HPDE6-E6E7 (cell line): ENCODE data around the gene MVD.

Experiments
- DNase-seq: peaks from one replicate; pipeline ENCODE4 v3.0.0; 2011; ENCODE audit warnings: missing footprints; ENCODE audit errors: extremely low spot score

The MVD gene

DNA sequence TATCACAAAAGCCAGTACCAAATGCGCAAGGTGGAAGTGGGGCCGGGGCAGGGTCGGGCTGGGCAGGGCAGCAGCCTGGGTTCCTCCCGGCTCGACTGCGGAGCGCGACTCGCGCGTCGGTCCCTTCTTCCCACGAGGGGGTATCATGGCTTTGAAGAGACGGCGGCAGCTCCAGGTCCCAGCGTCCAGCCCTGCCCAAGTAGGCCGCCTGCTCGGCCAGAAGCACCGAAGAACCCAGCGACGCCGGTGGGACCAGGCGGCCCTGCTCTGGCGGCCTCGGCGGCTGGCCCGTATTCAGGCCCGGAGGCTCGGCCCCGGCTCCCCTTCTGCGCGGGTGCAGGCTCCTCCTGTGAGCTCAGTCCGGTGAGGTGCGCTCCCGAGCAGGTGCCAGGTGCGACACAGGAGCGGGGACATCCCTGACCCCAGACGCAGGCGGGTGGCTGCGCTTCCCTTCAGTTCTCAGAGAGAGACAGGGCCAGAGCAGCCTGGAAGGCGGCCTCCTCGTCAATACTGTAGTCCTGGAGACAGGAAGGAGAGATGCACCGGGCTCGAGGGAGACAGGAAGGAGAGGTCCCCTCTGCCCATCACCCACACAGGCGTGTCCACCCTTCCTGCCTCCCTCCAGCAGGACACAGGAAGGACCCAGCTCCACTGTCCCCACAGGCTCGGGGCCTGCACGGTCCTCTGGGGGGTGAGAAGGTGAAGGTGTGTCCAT, 34.4 kb upstream of the MVD start:
- DNase-seq, result no peak

DNA sequence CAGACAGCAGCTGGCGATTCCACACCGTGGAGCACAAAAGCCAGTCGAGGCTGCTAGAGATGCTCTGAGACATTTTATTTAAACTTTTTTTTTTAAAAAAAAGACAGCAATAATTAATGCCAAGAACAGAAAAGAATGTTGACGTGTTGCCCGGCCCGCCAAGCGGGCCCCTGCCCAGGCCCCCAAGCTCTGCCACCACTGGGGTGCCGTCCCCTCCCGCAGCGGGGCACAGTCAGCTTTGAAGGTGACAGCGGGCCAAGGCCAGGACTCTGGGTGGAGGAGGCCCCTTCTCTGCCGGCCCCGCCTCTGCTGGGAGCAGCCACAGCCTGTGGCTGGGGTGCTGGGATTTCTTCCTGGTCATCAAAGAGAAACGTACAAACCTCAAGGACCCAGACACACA, 33.5 kb upstream of the MVD start:
- no peak for DNase-seq

DNA sequence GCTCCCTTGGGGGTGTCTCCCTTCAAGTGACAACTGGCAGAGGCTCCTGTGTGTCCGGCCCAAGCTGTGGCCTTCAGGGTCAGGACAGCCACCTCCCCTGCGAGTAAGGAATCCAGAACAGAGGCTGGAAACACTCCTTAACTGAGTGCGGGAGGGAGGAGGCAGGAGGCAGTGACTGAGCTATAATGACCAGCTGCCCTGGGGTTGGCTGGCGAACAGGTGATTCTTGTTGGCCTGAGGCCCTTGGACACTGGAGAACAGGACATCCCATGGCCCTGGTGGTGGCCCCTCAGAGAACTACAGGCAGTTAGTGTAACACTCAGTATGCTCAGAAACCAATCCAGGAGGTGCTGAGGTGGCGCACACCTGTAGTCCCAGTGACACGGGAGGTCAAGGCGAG, 32.9 kb upstream of the MVD start:
- DNase-seq, result no peak

DNA sequence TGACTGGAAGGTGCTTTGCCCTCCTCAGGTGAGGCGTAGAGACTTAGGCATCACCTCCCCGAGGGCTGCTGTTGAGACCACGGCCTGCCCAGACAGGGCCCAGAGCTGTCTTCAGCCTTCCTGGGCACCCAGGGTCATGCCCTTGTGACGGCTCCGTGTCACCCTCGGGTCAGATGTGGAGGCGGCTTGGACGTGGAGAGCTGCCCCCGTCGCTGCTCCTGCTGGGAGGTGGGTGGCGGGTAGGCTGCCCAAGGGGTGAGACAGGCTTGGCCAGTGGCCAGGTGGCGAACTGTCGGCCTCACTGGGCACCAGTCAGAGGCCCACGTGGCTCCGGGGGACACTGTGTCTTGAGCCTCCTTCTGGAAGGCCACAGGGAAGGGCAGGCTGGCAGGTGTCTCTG, 32.3 kb upstream of the MVD start:
- DNase-seq, result no peak

DNA sequence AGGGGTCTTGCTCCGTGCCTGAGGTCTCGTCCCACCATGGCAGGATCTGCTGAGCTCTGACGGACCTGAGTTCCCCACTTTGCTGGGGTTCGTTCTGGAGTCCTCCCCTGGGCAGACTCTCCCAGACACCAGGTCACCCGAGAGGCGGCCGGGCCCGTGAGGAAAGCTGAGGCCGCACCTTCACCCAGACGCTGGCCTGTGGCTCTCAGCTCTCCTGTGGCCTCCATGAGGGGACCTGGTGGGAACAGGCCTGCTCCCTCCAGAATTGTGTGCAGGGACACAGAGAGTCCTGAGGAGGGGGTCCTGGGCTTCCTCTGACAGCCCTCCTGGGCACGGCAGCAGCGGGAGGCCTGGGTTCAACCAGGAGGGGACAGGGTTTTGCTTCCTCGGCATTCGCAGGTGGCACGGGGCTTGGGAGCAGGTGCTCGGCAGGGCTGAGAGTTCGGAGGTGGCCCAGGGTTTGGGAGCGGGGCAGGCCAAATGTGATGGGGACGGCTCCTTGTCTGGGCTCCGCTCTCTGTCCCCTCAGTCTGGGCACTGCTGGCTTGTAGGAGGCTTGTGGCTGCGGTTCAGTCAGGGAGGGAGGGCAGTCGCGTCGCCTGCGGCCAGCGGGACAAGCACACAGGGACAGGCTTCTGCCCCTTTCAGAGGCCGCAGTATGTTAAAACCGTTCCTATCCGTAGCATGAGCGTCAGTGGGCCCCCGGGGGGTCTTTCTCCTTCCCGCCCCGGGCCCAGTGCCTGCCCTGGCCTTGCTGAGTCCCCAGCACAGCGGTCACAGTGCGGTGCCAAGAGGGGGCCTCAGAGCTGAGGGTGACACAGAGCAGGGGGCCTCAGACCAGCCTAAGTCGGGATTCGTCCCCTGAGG, 31.6 kb upstream of the MVD start:
- no peak for DNase-seq

DNA sequence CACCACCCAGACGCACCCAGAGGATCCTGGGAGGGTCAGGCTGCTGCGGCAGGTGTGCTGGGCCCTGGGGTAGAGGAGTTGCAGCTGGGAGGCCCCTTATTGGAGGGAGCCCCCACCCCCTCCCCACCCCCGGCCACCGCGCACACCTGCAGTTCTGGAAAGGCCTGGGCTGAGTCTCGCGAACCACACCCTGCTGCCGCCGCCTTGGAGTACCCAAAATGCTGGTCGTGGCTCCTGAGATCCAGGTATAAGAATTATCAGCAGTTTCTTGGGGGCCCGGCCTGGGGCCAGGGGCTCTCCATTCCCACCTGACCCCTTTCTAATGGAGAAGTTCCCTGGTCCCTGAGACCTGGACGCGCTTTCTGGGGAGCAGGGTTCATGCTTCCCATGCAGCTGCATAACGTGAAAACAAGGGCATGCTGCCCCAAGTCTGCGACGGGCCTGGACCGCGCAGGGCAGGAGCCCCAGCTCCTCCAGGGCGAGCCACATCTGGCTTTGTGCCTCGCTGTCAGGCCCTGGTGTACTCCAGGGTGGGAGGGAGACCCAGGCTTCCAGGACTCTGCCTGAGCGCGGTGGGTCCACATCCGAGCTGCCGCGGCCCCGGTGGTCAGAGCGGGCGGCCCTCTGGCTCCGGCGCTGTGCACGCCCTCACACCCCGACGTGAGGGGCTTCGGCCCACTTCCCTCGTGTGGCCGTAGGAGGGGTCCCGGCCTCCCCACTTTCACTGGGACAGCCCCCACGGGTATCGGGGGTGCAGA, 30.7 kb upstream of the MVD start:
- DNase-seq, result no peak

DNA sequence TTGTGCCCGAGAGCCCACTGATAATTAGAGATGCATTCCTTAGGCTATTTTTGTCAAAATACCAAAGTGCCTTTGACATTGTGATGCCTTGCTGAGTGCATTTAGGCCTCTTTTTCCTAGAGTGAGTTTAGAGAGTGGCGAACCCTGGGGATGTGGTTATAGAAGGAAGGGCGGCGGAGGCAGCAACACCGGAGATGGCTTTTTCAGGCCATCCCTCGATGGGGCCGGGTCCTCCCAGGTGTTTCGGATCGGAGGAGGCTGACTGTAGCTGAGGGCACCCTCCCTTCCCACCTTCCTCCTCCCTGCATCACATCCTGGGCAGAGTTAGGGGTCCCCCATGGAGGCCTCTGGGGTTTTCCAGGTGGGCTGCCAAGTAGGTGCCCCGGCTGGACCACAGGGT, 30.0 kb upstream of the MVD start:
- DNase-seq, result no peak

DNA sequence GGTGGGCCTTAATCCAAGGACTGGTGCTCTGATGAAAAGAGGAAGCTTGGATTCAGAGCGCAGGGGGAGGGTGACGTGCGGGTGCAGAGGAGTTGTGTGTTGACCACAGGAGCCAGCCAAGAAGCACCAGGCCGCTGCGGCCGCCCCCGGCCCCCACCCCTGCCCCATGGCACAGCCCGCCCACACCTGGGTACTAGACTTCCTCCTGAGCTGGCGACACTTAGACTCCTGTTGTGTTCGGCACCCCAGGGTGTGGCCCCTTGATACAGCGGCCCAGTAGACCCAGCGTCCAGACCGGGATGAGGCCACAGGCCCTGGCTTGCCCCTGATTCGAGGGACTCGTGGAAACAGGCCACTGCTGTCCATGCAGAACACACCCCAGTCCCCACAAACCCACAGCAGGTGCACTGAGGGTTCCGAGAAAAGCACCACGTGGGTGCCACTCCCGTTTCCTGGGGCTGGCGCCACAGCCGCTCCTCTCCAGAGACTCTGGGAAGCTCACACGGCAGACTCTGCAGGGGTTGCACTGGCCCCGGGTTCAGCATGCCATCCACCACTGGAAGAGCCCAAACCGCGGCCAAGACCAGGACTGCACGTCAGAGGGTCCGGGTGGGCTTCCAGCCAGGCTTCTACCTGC, 29.2 kb upstream of the MVD start:
- DNase-seq, result no peak

DNA sequence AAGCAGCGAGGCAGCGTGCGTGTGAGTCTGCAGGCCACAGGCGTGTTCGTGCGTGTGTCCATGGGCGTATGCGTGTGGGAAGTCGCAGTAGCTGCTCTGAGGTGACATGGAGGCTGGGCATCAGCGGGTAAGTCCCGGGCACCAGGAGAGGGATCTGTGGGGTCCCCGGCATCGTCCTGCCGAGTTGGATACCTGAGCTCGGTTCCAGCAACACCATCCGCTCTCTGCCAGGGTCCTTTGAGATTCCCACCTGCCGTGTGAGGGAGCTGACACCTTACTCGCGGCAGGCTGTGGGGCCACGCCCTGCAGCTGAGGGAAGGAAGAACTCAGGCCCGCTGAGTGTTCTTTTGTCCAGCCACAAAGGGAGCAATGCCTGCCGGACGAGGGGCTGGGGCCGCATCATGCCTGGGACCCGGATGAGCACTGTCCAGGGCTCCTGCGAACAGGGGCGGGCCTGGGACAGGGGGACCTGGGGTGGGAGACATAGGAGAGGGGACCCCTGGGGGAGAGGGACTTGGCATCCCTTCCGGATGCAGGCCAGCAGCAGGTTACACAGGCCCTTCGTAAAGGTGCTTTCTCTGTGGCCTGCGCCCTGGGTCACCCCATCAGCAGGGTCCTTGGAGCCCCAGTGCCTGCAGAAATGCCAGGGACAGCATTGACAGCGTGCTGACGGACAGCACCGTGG, 28.4 kb upstream of the MVD start:
- no peak for DNase-seq

DNA sequence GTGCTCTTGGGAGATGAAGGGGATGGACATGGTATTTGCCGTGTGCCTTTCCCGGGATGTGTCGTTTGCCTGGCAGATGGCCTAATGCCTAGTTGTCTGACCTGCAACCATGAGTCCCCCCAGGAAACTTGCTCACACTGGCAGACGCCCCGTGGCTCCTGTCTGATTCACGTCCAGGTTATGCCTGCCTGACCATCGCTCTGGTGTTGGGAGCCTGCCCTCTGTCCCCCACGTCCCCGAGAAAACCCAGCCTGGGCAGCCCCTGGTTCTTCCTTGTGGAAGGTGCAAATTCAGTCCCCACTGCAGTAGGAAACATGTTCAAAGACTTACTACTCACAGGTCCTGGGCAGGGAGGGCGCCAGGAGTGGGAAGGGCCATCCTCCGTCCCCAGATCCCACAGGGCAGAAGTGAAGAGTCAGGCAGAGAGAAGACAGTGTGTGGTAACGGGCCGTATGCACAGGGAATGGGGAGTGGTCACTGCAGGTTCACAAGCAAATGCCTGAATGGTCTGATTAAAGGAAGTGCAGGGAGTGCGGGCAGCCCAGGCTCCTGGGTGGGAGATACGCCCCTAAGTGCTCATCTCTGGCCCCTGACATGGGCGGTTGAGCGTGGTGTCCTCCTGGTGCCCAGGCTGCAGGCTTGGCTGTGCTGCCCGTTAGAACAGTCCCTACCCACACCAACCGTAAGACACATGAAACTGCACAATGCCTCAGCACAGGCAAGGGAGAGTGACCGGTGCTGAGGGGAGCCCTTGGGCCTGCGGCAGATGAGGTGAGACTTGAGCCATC, 27.6 kb upstream of the MVD start:
- no peak for DNase-seq

DNA sequence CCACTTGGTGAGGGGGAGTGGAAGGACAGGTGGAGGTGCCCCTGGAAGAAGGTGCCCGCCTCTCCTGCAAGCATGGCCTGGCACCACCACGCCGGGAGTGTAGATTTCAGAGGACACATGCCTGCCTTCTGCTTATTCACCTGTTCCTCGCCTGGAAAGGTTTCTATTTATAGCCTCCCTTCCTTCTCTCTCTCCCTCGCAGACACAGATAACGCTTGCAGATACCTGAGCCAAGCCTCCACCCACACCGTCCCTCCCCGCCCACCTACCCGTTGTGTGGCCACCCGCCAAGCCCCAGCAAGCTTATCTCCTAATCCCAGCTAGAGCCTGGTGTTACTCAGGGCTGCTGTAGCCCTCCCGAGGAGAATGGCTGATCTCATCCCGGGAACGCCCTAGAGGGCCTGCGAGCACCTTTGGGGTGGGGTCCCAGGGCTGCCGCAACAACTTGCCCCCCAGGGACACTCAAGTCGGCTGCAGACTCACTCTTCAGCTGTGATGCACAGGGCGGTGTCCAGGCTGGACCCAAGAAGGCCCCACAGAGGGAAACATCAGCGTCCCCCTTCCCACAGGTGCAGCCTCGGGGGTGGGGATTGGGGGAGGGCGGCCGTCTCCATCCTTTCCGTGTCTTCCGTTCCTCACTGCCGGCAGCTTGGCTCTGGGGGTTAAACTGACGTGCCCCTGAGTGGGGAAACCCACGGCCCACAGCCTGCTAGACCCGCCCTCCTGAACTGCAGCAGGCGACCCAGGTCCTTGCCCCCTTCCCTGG, 25.3 kb upstream of the MVD start:
- no peak for DNase-seq

DNA sequence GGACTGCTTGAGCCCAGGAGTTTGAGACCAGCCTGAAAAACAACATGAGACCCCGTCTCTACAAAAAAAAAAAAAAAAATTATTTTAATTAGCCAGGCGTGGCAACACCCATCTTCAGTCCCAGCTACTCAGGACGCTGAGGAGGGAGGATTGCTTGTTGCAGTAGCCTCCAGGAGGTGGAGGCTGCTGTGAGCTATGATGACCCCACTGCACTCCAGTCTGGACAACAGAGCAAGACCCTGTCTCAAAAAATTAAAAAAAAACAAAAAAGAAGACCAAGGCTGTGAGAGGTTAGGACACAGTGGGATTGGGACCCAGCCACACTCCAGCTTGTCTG, 24.8 kb upstream of the MVD start:
- no peak for DNase-seq

DNA sequence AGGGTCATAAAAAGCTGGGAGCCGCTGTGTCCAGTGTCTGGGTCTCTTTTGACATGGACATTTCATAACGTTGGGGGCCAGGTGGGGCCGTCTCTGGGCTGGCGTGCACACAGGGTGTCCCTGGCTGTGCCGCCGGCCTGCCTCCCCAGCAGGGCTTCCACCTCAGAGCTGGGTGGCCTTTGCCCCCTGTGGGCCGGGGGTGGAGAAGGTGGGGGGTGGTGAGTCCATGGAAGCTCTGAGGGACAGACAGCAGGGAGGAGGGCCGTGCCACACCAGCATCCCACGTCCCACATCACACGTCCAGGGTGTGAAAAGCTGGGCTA, 24.3 kb upstream of the MVD start:
- no peak for DNase-seq

DNA sequence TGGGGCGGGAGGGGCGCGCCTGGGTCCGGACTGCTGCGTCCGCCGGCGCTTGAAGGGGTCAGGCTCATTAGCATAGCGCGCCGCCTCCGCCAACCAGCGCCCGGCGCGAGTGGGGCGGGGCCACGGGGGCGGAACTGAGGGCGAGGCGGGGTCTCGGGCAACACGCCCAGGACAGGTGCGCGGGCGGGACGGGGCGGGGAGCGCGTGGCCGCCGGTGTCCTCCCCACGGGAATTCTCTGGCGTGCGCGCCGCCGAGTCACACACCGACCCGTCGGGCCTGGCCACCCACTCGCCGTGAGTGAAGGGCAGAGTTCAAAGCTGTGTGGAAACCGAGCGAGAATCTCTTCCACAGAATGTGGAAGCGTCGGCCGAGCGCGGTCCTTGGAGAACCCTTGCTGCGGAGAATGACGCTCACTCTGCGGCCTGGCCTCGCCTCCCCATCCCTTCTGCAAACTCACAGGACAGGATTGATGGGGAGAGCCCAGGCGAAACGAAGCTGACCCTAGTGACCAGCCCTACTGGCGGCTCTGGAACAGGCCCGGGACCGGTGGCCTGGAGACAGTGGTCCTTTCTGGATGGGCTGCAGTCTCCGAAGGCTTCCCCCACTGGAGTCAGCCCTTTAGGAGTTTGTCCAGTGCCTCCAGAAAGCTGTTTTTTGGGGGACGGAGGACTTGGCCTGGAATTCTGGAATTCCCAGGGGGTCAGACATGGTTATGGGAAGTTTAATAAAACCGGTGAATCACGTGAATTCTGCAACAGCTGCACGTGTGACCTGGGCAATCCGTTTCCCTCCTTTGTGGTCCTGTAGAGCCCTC, 23.8 kb upstream of the MVD start, which contains the start of gene SNAI3:
SNAI3 (minus strand) TSS at position 69 of the 815 bp plus-strand sequence. CDS start 101 bp downstream, outside the sequence.
- peak; percentile 91 for DNase-seq

DNA sequence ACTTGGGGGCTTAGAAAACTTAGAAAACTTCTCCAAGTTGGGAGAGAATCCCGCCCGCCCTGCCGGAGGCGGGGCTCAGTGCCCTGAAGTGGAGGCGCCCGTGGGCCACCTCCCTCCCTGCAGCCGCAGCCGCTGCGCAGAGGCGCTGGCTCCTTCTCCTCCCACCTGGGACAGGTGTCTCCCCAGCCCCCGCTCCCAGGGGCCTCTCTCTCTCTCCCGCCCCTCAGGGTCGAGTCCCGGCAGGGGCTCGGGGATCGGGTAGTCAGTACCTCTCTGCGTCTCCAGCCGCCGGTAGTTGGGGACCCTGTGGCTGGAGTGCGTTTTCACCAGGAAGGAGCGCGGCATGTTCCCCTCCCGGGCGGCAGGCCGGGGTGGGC, 23.2 kb upstream of the MVD start:
- DNase-seq, result peak; percentile 73

DNA sequence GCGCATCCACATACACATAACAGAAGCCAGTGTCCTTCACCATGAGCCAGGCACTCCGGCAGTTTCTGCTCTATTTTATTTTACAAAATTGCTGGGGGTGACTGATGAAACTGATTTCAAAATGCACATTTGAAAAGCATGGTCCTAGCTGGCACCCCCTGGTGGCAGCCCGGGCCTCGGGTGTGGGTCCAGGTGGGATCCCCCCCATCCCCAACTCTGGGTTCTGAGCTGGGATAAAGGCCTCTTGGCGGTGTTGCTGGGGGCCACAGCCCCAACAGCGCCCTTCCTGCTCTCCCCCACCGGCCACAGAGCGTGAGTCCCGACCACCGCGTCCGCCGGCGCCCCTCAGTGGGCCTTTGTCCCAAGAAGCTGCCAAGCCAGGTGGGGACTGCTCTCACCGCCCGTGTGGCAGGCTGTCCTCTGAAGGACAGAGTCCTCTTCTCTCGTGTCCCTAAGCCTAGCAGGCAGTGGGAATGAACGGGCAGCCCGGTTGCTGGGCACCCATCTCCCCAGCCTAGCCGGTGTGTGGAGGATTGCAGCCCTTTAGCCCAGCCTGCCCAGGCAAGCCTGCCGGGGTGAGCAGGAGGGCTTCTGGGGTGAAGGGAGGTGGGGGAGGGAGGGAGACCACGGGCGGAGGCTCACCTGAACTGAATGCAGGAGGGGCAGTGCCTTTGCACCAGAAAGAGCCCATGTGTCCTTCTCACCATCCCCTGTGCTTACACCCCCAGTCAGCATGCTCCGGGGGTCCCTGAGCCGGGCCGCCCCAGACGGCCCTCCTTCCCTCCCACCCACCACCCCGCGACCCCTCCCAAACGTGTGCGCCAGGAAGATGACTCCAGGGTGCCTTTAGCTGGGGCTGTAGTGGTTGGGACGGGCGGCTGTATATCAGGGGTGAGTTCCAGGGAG, 22.5 kb upstream of the MVD start:
- peak; percentile 83 for DNase-seq

DNA sequence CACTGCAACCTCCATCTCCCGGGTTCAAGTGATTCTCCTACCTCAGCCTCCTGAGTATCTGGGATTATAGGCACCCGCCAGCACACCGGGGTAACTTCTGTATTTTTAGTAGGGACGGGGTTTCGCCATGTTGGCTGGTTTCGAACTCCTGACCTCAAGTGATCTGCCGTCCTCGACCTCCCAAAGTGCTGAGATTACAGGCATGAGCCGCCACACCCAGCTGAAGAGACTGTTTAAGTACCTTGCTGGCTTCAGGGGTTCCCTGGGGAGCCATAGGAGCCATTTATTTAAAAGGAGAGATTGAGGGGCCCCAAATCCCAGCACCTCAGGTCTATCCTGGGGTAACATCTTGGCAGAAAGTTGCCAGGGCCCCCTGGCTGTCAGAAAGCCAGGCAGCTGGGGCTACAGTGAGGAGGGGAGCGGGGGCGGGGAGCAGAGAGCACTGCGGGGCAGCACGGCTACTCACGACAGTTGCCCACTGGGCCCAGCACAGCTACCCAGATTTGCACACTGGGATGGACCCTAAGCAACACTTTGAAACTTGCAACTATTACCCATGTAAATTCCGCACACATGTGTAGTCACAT, 21.8 kb upstream of the MVD start:
- DNase-seq, result no peak
